Activated naive CD4-positive, alpha-beta T cell (primary cell): ENCODE data around the gene IL18R1.

Experiments used
- DNase-seq, 4 experiments: peaks; one replicate each; lab custom pipeline; 2025; lab: John Stamatoyannopoulos, UW

The IL18R1 gene

DNA sequence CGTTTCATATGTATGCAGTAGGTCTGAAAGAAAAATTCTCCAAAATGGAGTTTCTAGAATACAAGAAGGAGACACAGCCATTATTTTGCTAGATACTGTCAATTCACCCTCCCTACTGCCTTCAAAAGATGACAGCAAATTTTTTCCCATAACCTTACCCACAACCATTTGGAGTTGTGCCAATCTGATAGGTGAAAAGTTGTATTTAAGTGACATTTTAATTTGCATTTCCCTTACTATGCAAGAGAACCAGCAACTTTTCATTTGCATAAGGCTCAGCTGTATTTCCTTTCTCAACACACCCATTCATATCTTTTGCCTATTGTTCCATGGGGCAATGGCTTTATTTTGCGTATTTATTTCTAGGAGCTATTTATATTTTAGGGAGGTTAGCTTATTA lies 36.0 kb downstream of the IL18R1 start:
- DNase-seq = no peak

DNA sequence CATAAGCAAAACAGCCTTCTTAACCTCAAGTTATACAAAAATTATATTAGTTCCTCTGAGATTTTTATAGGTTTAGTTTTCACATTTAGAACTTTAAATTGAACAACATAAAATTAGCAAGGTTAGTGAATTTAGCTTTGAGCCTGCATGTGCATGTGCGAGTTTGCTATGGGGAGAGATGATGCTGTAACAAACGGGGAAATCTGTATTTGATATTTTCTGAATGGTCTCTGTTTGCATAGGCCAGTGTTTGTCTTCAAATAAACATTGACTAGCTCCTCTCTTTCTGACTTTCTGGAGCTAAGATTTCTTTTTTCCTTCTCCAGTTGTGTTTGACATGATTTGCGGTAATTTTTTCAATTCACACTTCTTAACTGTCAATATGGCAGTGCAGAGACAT lies 36.5 kb downstream of the IL18R1 start:
- DNase-seq = no peak

DNA sequence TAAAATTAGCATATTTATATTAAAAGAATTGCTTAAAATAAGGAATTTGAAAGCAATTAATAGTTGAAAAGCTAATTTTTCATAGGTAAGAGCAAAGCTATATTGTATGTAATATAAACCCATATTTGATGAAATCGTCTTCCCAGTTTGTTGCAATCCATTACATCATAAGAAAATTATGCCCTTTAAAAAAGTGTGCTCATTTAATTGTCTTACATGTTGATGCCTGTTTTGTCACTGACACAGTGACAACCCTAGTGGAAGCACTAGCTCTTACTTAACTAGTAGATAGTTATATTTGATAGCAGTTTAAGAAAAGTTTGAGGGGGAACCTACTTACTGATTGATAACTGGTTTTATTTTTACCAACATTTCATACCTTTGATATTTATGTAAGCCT lies 37.3 kb downstream of the IL18R1 start:
- DNase-seq = no peak

DNA sequence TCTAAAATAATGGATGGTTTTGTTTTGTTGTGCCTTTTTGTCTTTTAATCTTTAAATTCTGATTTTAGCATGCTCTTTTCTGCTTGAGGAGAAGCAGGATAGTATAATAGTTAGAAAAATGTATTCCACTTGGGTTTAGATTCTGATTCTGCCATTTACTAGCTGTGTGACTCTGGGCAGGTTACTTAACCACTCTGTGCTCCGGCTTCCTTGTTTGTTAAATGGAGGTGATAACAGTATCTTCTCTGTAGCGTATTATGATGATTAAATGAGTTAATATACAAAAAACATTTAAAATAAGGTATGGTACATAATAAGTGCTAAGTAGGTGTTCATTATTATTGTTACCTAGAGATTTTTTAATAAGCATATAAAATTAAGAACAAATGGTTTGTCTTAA lies 40.4 kb downstream of the IL18R1 start:
- DNase-seq = no peak

DNA sequence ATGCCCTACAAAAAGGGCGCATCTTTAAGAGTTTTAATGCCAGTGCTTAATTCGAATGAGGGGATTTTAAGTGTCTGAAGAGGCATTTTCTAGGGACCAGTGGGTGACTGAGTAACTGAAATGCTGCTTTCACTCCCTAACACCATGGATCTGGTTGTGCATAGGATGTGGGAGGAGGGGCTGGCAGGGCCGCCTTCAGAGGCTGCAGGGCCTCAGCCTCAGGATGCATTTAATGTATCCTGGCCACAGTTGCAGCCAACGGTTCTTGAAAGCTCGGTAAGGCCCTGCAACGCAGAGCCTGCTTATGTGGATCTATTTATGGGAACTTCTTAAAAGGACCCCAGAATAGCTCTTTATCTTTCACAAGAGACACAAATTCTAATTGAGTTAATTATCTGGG lies 41.6 kb downstream of the IL18R1 start:
- no peak for DNase-seq

DNA sequence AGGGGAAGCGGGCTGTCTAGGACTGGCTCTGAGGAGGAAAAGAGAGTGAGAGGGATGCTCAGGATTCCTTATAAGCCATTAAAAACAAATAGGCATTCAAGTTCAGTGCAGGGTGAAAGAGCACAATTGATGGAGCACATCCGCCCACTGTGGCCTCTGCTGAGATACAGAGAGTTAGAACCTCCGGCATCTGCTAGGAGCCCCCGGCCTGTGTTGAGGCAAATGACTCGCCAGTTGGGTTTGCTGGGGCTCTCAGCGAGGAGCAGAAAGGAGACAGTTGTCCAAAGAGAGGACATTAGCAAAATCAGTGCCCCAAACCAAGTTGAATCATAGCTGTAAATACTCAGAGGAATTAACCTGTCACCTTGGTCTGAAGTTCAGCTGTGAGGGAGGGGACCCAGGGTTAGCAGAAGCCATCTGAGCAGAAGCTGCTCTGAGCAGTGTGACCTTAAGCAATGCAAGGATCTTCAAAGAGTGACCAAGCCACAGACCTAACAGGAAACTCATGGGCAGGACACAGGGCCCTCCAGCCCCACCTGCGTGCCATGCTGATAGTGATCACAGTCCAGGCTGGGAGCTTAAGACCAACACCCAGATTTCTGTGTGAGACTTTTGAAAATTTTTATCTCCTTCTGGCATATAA lies 44.0 kb downstream of the IL18R1 start:
- no peak for DNase-seq

DNA sequence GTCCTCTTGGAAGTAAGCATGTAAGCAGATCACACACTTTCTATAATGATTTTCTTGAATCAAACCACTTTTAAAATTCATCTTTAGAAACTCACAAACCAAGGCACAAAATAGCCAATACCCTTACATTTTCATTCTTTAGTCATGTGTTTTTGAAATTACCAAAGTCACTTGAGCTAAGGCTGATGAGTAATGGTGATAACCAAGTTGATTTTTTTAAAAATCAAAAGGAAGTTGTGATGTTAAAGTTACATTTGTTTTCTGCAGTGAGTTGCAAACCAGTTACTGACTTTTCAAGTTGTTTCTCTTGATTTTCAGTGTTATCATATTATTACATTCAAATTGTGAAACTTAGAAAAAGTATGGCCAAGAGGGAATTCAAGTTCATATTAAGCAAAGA lies 45.9 kb downstream of the IL18R1 start:
- DNase-seq = no peak

DNA sequence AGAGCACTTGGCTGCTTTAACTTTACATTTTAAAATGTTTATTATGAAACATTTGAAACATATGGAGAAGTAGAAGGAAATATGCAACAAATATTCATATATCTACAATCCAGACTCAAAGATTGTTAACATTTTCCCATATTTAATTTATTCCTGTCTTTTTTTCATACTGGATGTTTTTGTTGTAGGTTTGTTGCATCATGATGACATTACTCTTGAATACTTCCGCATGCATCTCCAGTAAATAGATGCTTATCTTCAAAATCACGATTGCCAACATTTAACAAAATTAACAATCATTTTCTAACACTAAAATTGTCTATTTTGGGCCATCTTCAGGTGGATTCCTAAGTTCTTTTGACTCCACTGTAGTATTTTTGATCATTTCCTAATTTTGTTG lies 46.3 kb downstream of the IL18R1 start:
- no peak for DNase-seq

DNA sequence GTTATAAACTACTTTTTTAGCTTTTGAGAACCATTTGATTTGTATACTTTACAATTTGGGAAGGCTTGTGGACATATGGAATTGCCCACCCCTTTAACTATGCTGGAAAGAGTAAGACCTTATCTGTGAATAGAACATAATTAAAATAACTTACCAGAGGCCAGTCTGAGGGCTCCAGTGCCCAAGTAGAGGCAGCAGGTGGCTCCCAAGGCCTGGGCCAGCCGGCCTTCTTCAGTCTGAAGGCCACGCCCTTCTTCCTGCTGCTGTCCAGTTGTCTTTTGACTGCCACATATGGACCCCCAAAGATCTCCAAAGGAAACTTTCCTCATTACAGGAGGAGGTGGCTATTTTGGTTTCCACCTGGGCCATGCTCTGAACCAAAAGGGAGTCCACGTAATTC lies 55.4 kb downstream of the IL18R1 start:
- DNase-seq = no peak

DNA sequence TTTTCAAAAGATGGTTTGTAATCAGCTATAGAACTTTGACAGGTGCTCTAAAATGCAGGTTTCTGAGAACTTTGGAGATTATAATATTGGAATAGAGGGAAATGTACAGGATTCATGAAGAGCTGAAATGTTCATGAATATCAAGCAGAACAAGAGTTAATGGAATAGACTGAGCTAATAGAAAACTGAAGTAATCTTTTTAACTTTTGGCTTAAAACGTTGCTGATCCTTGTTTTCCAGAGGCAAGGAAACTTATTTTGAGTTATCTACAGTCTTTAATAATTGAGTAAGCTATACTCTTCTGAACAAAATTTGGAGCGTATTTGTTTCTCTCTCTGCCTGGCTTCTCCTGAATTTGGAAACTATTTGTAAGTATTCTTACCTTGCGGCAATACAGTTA lies 56.6 kb downstream of the IL18R1 start:
- no peak for DNase-seq

DNA sequence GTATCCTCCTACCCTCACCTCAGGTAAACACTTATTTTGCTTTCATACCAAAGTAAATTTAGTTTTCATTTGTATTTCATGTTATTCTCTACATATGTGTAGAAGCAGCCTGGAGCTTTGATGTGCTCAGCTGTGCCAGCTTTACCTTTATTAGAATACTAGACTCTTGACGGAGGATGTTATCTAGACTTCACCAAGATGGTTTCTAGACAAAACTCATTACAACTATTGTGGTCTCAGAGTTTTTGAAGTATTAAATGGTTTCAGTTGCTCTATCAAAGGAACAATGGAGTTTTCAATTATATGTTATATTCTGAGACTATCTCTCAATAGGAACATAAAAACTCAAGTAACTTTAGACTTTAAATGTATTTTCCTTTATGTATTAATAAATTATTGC lies 62.4 kb downstream of the IL18R1 start:
- no peak for DNase-seq

DNA sequence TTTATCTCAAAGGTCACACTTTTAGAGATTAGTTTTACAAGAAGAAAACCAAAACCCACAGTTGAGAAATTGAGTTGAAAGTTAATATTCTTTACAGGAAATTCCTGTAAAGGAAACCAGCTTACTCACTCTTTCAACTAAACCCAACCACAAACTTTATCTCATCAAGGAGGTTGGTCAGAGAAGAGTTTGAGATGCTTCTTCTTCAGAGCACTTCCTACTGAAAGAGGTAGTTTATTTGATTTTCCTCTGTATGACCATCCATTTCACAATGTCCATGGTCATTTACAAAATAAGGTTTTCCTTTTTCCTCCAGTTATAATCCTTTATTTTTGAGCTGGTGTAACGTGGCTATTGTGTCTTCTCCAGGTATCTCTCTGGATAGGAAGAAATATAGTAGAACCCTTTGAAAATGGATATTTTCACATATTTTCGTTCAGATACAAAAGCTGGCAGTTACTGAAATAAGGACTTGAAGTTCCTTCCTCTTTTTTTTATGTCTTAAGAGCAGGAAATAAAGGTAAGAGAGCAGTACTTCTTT lies 62.9 kb downstream of the IL18R1 start:
- no peak for DNase-seq

DNA sequence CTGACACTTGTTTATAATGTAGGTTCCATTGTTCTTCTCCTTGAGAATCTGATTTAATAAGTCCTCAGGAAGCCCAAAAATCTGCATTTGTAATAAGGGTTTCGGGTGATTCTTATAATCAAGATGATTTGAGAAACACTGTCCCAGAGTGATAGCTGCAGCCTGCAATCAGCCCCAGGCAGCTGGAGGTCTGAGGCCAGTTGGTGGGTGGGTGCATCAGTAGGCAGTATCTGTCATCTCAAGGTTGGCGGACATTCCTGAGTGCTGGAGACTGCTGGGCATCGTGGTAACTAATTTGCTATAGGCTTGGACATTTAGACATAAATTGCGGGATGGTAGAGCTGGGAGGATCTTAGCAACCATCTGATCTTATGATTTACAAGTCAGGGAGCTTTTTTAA lies 64.7 kb downstream of the IL18R1 start:
- DNase-seq = no peak

DNA sequence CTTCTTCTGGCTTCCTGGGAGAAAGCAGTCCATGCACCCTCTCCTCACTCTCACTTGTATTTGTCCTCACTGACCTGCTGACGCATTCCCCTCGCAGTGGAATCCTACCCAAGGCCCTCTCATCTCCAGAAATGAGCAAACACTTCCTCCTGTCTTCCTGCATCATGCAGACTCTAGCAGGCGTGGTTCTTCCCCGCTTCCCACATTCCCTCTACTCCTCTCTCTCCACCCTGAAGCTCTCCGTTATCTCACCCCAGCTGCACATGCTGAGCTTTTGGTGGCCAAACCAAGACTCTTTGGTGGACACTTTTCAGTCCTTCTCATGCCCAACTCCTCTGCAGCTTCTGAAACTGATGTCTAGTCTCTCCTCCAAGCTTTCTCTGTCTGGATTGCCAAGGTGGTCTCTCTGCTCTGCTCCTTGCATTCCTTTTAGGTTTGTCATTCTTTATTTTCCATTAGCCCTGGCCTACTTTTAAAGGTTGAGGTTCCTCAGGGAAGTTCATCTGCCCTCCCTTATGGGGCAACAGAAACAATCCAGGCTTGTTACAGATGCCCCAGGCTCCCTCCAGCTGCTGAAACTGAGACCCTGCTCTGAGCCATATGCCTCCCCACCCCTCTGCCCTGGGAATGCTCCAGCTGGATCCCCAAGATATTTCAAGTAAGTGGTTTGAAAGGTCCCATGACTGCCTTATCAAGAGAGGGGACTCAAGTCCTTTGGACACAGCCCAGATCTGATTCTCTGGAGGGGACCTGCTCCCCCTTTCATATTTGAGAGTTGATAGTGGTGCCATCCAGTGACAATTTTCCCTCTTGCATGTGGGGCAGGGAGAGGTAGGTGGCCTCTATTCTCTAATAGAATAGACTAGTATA lies 66.5 kb downstream of the IL18R1 start:
- DNase-seq = no peak

DNA sequence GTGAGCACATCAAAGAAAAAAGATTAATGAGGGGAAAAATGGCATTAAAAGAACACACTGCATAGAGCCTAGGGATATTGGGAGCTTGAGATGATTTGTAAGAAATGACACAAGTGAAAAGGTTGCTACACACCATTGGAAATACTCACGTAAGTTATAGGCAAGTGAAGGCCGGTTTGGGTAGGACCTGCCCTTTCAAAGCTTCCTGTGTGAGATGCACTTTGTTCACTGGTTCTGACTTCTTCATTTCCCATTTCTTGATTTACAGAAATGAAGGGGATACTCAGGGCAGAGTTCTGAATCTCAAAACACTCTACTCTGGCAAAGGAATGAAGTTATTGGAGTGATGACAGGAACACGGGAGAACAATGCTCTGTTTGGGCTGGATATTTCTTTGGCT lies 67.3 kb downstream of the IL18R1 start, which contains the start of gene IL18RAP:
Gene IL18RAP (plus strand): TSS at position 251 of the 400 bp plus-strand sequence. CDS start 118 bp downstream, at position 369.
- DNase-seq = no peak

DNA sequence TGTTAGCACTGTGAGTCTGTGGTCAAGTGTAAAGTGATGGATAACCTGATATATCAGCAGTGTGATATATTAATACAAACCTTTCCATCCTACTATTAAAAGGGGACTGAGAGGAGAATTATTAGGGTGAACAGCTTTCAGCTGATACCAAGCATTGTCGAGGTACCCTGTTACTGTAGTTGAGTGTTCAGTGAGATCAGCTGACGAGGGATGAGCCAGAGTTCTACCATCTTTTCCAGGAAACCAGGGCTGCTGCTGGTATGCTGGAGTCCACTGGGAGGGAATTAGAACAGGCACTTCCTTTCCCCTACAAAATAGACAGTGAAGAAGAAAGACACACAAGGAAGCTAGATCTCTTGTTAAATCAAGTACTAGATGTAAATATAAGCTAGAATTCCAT lies 67.8 kb downstream of the IL18R1 start:
- DNase-seq = no peak

DNA sequence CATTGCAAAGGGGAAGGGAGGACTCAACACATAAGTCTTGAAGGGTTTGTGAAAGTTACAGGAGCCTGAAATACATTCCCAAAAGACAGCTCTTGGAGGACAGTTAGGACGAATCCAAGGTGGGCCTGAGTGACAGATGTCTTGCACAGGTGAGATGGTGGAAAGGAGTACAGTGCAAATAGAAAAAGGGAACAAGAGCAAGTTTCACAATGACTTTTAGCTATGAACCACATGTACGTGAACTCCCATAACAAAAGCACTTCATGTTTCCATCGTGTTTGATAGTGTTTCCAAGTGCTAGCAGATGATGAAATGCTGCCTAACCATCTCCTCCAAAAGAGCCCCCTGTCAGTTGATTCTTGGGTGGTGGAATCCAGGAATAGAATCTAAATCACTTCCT lies 69.2 kb downstream of the IL18R1 start:
- DNase-seq = no peak

DNA sequence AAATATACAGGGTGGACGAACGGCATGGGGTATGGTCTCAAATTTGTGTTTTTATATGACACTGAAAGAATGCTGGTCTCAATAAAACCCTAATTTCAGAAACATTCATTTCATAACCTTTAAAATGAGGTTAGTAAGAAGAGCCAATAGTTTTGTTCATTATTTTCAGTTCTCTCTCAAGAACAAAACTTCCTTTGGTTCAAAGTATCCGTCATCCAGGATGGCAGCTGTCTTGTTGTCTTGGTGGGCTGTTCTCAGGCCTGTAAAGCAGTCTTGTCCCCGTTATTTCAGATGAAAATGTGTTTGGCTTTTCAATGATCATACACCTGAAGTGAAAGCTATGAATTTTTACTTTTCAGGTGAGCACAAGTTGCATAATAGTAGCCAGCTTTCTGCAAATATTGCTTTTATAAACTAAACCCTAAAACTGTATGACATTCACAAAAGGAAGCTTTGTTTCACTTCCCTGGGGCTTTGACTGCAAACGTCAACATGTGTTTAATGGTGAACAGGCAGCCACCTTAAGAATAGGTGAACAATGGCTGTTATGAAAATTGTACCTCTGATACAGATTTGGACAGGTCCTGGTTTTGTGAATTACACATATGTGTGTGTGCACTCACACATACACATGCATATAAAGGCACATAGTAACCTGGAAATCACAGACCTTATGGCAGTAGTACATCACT lies 70.0 kb downstream of the IL18R1 start:
- no peak for DNase-seq

DNA sequence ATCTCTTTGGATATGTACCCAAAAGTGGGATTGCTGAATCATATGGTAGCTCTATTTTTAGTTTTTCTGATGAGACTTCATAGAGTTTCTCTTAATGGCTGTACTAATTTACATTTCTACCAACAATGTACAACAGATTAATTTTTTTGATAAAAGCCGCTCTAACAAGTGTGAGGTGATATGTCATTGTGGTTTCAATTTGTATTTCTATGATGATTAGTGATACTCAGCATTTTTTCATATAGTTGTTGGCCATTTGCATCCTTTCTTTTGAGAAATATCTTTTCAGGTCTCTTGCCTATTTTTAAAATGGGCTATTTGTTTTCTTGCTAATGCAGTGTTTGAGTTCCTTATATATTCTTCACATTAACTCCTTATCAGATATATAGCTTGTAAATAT lies 71.7 kb downstream of the IL18R1 start:
- no peak for DNase-seq

DNA sequence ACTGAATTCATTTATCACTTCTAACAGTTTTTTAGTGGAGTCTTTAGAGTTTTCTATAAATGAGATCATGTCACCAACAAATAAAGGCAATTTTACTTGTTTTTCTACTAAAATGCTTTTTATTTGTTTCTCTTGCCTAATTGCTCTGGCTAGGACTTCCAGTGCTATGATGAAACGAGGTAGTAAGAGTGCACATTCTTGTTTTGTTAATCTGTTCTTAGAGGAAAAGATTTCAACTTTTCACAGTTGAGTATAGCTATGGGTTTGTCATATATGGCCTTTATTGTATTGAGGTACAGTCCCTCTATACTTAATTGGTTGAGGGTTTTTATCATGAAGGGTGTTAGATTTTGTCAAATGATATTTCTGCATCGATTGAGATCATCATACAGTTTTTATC lies 73.0 kb downstream of the IL18R1 start:
- no peak for DNase-seq

DNA sequence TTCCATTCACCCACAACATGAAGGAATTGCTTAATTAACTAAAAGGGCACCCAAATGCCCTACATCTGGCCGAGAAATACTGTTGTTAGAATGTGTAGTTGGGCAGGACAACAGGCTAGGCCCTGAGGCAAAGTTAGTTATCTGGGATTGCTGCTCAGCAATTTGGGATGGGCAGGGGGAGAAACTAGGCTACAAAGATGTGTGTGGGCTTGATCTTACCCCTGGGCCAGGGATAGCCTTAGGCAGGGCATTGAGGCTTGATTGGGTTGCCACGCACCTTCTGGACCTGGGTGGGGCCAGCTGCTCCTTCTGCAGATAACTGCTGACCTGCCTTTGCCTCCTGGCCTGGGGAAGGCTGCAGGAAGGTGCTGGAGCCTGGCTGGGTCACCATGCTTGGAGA lies 76.8 kb downstream of the IL18R1 start:
- no peak for DNase-seq

DNA sequence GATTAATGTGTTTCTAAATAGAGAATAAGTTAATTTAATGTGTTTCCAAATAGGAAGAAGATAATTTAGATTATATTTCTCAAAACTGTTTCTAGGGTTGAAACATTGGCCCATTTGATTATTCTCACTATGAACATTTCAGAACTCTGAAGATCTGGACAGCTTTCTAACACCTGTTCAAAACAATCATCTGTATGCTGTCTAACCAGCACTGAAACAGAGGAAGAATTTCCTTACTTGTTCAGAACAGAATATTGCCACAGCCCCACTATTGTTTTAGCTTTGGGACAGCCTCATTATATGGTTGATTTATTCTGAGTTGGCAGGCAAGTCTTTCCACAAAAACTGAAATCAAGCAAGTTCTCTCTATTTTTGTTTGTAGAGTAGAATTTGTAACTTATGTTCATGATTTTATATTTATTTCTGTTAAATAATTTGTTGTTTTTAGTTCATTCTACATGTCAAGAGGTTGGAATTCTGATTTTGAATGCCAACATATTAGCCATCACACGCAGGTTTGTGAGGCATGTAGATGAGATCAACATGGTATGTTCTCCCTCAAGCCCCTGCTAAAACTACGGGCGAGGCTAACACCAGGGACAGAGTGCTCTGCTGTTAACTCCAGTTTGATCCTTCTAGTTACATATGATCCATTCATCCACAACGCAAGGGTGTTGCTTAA lies 78.5 kb downstream of the IL18R1 start:
- DNase-seq = no peak
